GM19467 (cell line): ENCODE measurements around the gene TIMP4.

Experiments
- ATAC-seq: cut with Tn5 transposase; IDR thresholded peaks from one replicate; pipeline ENCODE4 v1.9.1; 2021; ENCODE audit warnings: mild to moderate bottlenecking, moderate library complexity; ENCODE audit not compliant: unreplicated experiment

The TIMP4 gene

DNA sequence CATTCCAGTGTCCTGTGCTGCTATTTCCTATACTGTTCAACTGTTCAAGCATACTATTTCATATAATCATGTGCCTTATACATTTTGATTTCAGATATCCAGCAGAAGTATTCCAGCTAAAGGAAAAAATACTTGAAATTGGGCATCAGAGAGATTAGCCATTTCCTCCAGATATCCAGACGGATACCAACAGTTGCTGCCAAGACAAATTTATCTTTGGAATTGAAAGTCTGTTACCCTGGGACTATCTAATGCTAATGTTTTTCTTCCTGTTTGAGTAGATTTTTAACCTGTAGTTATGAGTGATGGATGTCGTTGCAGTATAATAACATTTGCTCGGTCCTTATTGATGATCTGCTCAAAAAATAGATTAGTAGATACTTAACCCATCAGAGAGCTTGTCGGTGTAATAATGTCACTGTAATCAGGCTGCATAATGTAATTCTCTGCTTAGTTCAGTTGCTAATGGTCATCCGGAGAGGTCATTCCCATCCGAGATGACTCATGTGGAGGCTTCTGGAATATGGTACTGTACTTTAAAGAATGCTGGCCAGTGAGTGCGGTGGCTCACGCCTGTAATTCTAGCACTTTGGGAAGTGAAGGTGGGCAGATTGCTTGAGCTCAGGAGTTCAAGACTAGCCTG lies 51.5 kb downstream of the TIMP4 start:
- ATAC-seq: no peak
